Measurements from ENCODE around the gene RPUSD1.

The RPUSD1 gene

DNA sequence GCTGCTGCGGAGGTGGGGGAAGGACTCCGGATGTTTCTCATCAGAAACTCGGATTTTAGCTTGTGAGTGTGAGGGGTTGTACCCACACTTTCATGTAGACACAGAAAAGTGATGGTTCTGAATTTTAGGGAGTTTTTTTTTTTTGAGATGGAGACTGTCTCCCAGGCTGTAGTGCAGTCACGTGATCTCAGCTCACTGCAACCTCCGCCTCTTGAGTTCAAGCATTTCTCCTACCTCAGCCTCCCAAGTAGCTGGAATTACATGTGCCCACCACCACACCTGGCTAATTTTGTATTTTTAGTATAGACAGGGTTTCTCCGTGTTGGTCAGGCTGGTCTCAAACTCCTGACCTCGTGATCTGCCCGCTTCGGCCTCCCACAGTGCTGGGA, 34.7 kb upstream of the RPUSD1 start:
- no peaks in the 10 kb centered on the region for H3K79me2 ChIP-seq (ENCODE audit: insufficient read depth, low read length)
- peaks cover 9% of the 10 kb centered on the region; the same call in 1 of the 2 replicates for H3K27me3 ChIP-seq (ENCODE audit: insufficient read depth, low read length)
- H3K9ac ChIP-seq (ENCODE audit: low read length) = no peak overlapping the region
- no peaks in the 10 kb centered on the region for H3F3A ChIP-seq (ENCODE audit: insufficient read depth, low read length)
- no peak overlapping the region for H3K4me3 ChIP-seq (ENCODE audit: low read depth, low read length, poor library complexity, severe bottlenecking)
- H3K9me2 ChIP-seq (ENCODE audit: low read depth, low read length) = no peaks in the 10 kb centered on the region
- TF ChIP-seq EZH2 (IDR thresholded peaks at IDR 0.05; ENCODE audit: borderline replicate concordance, low read length) (no peak), CTCF (IDR thresholded peaks at IDR 0.05; ENCODE audit: low read length) (no peak)
- no peak overlapping the region for H3K4me2 ChIP-seq (ENCODE audit: low read length)
- H3K4me1 ChIP-seq (ENCODE audit: insufficient read depth, low read length, severe bottlenecking) = no peaks in the 10 kb centered on the region
- H3K36me3 ChIP-seq (ENCODE audit: insufficient read depth, low read length) = no peaks in the 10 kb centered on the region
- no peak overlapping the region for H2AFZ ChIP-seq (ENCODE audit: low read length)
- no peaks in the 10 kb centered on the region for H4K20me1 ChIP-seq (ENCODE audit: insufficient read depth, low read length)
- H3K27ac ChIP-seq (ENCODE audit: low read depth, low read length, poor library complexity, severe bottlenecking) = no peak overlapping the region
- H3K9me3 ChIP-seq (ENCODE audit: low read length) = no peaks in the 10 kb centered on the region

DNA sequence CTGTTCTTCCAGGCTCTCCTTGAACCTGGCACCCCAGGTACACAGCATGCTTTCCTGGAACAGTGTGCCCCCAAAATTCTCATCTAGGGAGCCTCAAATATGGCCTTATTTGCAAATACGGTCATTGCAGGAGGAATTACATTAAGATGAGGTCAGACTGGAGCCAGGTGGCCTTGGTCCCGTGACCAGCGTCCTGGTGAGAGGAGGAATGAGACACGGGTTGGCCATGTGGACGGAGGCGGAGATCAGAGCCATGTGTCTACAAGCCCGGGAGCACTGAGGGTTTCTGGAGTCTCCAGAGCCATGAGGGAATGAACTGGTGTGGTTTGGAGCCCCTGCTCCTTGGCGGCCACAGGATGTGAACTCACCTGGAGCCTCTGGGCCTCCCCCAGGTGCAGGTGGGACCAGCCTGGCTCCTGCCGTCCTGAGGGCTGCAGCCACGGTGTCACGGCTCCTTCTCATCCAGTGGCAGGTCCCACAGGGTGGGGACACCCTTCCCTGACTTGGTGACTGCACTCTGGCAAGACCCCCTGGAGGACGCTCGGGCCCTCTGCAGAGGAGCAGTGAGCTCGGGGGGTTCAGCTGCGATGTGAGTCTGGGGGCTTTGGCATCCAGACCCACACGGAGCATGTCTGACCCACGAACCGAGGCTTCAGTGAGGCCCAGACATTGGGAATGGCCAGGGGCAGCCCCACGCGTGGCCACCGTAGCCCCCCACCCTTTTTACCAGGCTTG, 34.2 kb upstream of the RPUSD1 start:
- no peaks in the 10 kb centered on the region for H3K9me2 ChIP-seq (ENCODE audit: low read depth, low read length)
- H3K4me2 ChIP-seq (ENCODE audit: low read length) = no peak overlapping the region
- no peak overlapping the region for H2AFZ ChIP-seq (ENCODE audit: low read length)
- no peak overlapping the region for H3K27ac ChIP-seq (ENCODE audit: low read depth, low read length, poor library complexity, severe bottlenecking)
- H4K20me1 ChIP-seq (ENCODE audit: insufficient read depth, low read length) = no peaks in the 10 kb centered on the region
- H3K4me1 ChIP-seq (ENCODE audit: insufficient read depth, low read length, severe bottlenecking) = no peaks in the 10 kb centered on the region
- no peaks in the 10 kb centered on the region for H3F3A ChIP-seq (ENCODE audit: insufficient read depth, low read length)
- TF ChIP-seq EZH2 (IDR thresholded peaks at IDR 0.05; ENCODE audit: borderline replicate concordance, low read length) = no peak
- TF ChIP-seq CTCF (IDR thresholded peaks at IDR 0.05; ENCODE audit: low read length) = no peak
- no peak overlapping the region for H3K4me3 ChIP-seq (ENCODE audit: low read depth, low read length, poor library complexity, severe bottlenecking)
- peaks cover 9% of the 10 kb centered on the region; the same call in 1 of the 2 replicates for H3K27me3 ChIP-seq (ENCODE audit: insufficient read depth, low read length)
- H3K9me3 ChIP-seq (ENCODE audit: low read length) = no peaks in the 10 kb centered on the region
- H3K9ac ChIP-seq (ENCODE audit: low read length) = no peak overlapping the region
- H3K36me3 ChIP-seq (ENCODE audit: insufficient read depth, low read length) = no peaks in the 10 kb centered on the region
- H3K79me2 ChIP-seq (ENCODE audit: insufficient read depth, low read length) = no peaks in the 10 kb centered on the region

DNA sequence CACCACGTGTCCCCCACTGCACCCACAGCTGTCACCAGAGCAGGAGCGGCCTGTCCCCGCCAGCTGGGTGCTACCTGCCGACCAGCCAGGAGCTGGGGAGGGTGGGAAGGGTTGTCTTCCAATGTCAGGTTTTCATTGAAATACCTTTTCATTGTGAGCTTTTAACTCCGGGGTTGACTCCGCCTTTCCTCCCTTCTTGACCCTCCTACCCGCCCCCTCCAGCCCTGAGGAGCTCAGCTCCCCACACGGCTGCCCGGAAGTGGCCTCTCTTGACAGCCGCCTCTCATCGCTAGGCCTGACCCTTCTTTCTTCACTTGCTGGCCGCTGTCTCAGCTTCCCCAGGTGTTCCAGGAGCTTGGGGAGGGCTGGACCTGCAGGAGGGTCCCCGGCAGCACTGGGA, 33.6 kb upstream of the RPUSD1 start:
- Histone ChIP-seq H3K27me3 (ENCODE audit: insufficient read depth, low read length) (peaks cover 9% of the 10 kb centered on the region; the same call in 1 of the 2 replicates), H3K79me2 (ENCODE audit: insufficient read depth, low read length) (no peaks in the 10 kb centered on the region), H2AFZ (ENCODE audit: low read length) (no peak overlapping the region), H3F3A (ENCODE audit: insufficient read depth, low read length) (no peaks in the 10 kb centered on the region), H3K4me3 (ENCODE audit: low read depth, low read length, poor library complexity, severe bottlenecking) (no peak overlapping the region), H3K36me3 (ENCODE audit: insufficient read depth, low read length) (no peaks in the 10 kb centered on the region), H3K9me3 (ENCODE audit: low read length) (no peaks in the 10 kb centered on the region), H3K4me1 (ENCODE audit: insufficient read depth, low read length, severe bottlenecking) (no peaks in the 10 kb centered on the region), H4K20me1 (ENCODE audit: insufficient read depth, low read length) (no peaks in the 10 kb centered on the region), H3K9me2 (ENCODE audit: low read depth, low read length) (no peaks in the 10 kb centered on the region), H3K27ac (ENCODE audit: low read depth, low read length, poor library complexity, severe bottlenecking) (no peak overlapping the region), H3K4me2 (ENCODE audit: low read length) (no peak overlapping the region), H3K9ac (ENCODE audit: low read length) (no peak overlapping the region)
- TF ChIP-seq EZH2 (IDR thresholded peaks at IDR 0.05; ENCODE audit: borderline replicate concordance, low read length) (no peak), CTCF (IDR thresholded peaks at IDR 0.05; ENCODE audit: low read length) (no peak)

Data from OCI-LY1 (cell line).